ENCODE results near the gene ADAMTS3.

Gene ADAMTS3

GRCh38 chr4:72280252-72280651 is 288.8 kb downstream of the ADAMTS3 start:
- ChIA-PET CTCF (interaction anchor here (0.8 to 1.3 kb wide), 2 partner anchors 21 to 24 kb away, joined by 3 read pairs; no protein-coding TSS in a partner anchor), POLR2A (no interaction called here)
- TF ChIP-seq, protein P1, sequence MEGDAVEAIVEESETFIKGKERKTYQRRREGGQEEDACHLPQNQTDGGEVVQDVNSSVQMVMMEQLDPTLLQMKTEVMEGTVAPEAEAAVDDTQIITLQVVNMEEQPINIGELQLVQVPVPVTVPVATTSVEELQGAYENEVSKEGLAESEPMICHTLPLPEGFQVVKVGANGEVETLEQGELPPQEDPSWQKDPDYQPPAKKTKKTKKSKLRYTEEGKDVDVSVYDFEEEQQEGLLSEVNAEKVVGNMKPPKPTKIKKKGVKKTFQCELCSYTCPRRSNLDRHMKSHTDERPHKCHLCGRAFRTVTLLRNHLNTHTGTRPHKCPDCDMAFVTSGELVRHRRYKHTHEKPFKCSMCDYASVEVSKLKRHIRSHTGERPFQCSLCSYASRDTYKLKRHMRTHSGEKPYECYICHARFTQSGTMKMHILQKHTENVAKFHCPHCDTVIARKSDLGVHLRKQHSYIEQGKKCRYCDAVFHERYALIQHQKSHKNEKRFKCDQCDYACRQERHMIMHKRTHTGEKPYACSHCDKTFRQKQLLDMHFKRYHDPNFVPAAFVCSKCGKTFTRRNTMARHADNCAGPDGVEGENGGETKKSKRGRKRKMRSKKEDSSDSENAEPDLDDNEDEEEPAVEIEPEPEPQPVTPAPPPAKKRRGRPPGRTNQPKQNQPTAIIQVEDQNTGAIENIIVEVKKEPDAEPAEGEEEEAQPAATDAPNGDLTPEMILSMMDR (IDR thresholded peaks at IDR 0.05; ENCODE audit: insufficient read depth, low read length, missing control alignments): no peak
- no peak for DNase-seq (ENCODE audit: low read depth, low spot score)
- no peak overlapping the region for H3K4me3 ChIP-seq (ENCODE audit: low read depth, low read length)

DNA sequence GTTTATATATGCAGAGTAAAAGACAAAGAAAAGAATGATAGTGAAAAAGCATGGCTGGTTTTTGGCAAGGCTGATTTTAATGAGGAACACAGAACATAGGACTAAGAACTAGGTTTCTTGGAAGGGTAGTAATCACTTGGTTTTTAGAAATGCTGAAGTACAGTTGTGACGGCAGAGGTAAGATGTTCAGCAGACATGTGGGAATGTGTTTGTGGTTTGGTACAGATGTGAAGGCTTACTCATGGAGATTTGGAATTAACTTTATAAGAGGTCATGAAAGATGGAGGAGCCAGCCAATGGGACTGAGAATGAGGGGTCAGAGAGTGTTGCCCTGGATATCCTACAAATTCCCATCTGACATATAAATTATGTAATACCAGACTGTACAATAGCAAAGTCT is 293.6 kb downstream of the ADAMTS3 start:
- H3K4me3 ChIP-seq (ENCODE audit: low read depth, low read length): no peak overlapping the region
- DNase-seq (ENCODE audit: low read depth, low spot score): no peak
- ChIA-PET CTCF (no interaction called here), POLR2A (no interaction called here)
- TF ChIP-seq, protein P1 (IDR thresholded peaks at IDR 0.05; ENCODE audit: insufficient read depth, low read length, missing control alignments): no peak

DNA sequence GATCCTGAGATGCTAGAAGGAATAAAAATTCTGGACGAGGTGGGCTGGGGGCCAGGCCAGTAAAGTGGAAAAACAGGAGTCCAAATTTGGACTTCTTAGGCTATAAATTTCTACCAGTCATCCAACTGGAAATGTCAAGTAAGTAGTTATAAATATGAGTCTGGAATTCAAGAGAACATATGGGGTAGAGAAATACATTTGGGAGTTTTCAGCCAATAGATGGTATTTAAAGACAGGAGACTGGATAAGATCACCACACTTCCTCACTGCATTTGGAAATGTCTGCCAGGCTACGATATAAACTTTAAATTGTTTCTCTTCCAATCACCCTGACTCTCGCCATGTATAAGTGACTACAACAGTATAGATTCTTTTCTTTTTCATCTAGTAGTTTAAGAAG is 294.8 kb downstream of the ADAMTS3 start:
- TF ChIP-seq, protein P1 (IDR thresholded peaks at IDR 0.05; ENCODE audit: insufficient read depth, low read length, missing control alignments): no peak
- ChIA-PET CTCF (interaction anchor here (1.2 kb wide), 1 partner anchor 22 kb away, joined by 3 read pairs; no protein-coding TSS in a partner anchor), POLR2A (no interaction called here)
- no peak for DNase-seq (ENCODE audit: low read depth, low spot score)
- H3K4me3 ChIP-seq (ENCODE audit: low read depth, low read length): no peak overlapping the region

- CTCF ChIA-PET: no interaction called here
- no peak for DNase-seq (ENCODE audit: low read depth, low spot score)
- no peak overlapping the region for H3K4me3 ChIP-seq (ENCODE audit: low read depth, low read length)
- POLR2A ChIA-PET: no interaction called here
- TF ChIP-seq, protein P1 (IDR thresholded peaks at IDR 0.05; ENCODE audit: insufficient read depth, low read length, missing control alignments): no peak
Measured at GRCh38 chr4:72255269-72255668, 313.8 kb downstream of the ADAMTS3 start.

GRCh38 chr4:72243641-72244040 is 325.4 kb downstream of the ADAMTS3 start:
- ChIA-PET CTCF (no interaction called here), POLR2A (no interaction called here)
- no peak for DNase-seq (ENCODE audit: low read depth, low spot score)
- H3K4me3 ChIP-seq (ENCODE audit: low read depth, low read length): no peak overlapping the region
- TF ChIP-seq, protein P1 (IDR thresholded peaks at IDR 0.05; ENCODE audit: insufficient read depth, low read length, missing control alignments): no peak

DNA sequence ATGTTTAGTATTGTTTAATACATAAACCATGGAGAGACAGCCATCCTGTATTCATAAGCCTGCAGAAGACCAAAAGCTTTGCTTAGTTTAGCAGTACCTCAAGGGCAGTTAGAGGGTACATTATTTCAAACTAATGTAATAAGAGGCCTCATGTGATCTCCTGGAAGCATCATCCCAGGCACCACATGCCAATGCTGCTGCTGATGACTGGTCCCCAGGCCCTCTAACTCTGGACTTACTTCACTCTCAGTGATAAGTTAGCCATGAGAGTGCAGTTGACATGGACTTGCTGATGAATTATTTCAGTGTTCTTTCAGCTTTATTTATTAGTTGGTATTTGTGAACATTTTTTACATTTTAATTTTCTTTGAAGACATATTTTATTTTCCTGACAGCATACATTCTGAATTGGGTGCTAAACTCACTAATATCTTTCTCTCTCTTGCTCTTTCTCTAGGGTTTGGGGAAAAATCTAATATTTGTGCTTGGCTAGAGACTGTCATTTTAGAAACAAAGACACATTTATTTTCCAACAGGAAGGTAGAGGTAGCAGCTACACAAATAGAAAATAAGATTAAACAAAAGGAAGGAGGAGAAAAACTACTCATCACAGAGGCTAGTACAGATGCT is 329.4 kb downstream of the ADAMTS3 start:
- ChIA-PET CTCF (no interaction called here), POLR2A (no interaction called here)

More for the DNA sequence above, 329.4 kb downstream of the ADAMTS3 start:
- no peak overlapping the region for H3K4me3 ChIP-seq (ENCODE audit: low read depth, low read length)
- DNase-seq (ENCODE audit: low read depth, low spot score): no peak
- TF ChIP-seq, protein P1 (IDR thresholded peaks at IDR 0.05; ENCODE audit: insufficient read depth, low read length, missing control alignments): no peak

Data from AG04449 (cell line).